HepG2 (cell line): Measurements from ENCODE around the gene GNG7. TPM values are rescaled to one million over a fixed set of nuclear protein-coding genes. Genes with fewer than 3 reads are reported as not detected.

Experiments
- ARNTL ChIP-seq: sonication (generic); formaldehyde crosslinking; IDR thresholded peaks from 2 replicates; pipeline ENCODE4 v1.4.0; 2020; ENCODE audit warnings: mild to moderate bottlenecking, missing genetic modification reagents
- CEBPB ChIP-seq: IDR thresholded peaks from 2 replicates; pipeline ENCODE4 v1.6.1; 2011; ENCODE audit warnings: low read depth, low read length, improper control_type of control experiment, borderline replicate concordance
- ETV5 ChIP-seq: IDR thresholded peaks from 2 replicates; pipeline ENCODE4 v1.6.1; 2018; ENCODE audit warnings: missing biosample characterization, missing genetic modification reagents, inconsistent platforms, borderline replicate concordance
- MED1 ChIP-seq: sonication (generic); formaldehyde crosslinking; IDR thresholded peaks from 2 replicates; pipeline ENCODE4 v1.4.0; 2020; ENCODE audit warnings: missing genetic modification reagents
- PCBP2 ChIP-seq: fragments of 200-400 bp; formaldehyde crosslinking; optimal IDR thresholded peaks from 2 replicates; pipeline ENCODE3; 2018; ENCODE audit warnings: low read length, low read depth; ENCODE audit not compliant: poor library complexity, severe bottlenecking
- RBFOX2 ChIP-seq: fragments of 200-400 bp; formaldehyde crosslinking; IDR thresholded peaks from 2 replicates; pipeline ENCODE4 v1.6.1; 2017; ENCODE audit warnings: low read depth, mild to moderate bottlenecking, low read length
- SAFB2 ChIP-seq: sonication (generic); formaldehyde crosslinking; IDR thresholded peaks from 2 replicates; pipeline ENCODE4 v1.5.1; 2020; ENCODE audit warnings: missing genetic modification reagents, low read depth, mild to moderate bottlenecking, borderline replicate concordance
- SIN3A ChIP-seq: IDR thresholded peaks from 2 replicates; pipeline ENCODE4 v1.6.1; 2011; ENCODE audit warnings: low read depth, mild to moderate bottlenecking, control low read depth, low read length, borderline replicate concordance
- SMAD3 ChIP-seq: sonication (generic); formaldehyde crosslinking; IDR thresholded peaks from 2 replicates; pipeline ENCODE4 v1.4.0; 2020; ENCODE audit warnings: missing genetic modification reagents
- SOX13 ChIP-seq, 3 experiments: fragments of 450-650 bp in 1 of 3; sonication (generic) in 1 of 3; formaldehyde crosslinking in 1 of 3; IDR thresholded peaks in 2 of 3; conservative IDR thresholded peaks in 1 of 3; 2 replicates each; pipeline versions ENCODE4 v1.5.0 to v1.6.1; 2016 to 2020; ENCODE audit warnings: antibody characterized with exemption in 1 of 3, mild to moderate bottlenecking in 1 of 3, missing compliant biosample characterization in 1 of 3, missing genetic modification reagents in 1 of 3, moderate library complexity in 1 of 3
- SP140L ChIP-seq: sonication (generic); formaldehyde crosslinking; IDR thresholded peaks from 2 replicates; pipeline ENCODE4 v1.4.0; 2020; ENCODE audit warnings: missing genetic modification reagents, borderline replicate concordance
- SP5 ChIP-seq: IDR thresholded peaks from 2 replicates; pipeline ENCODE4 v1.6.1; 2016; ENCODE audit warnings: low read depth, borderline replicate concordance
- STAG1 ChIP-seq: sonication (generic); formaldehyde crosslinking; IDR thresholded peaks from 2 replicates; pipeline ENCODE4 v1.4.0; 2020; ENCODE audit warnings: missing genetic modification reagents
- TEAD3 ChIP-seq: optimal IDR thresholded peaks from 2 replicates; pipeline ENCODE3; 2016; ENCODE audit warnings: borderline replicate concordance
- ZIK1 ChIP-seq: sonication (generic); formaldehyde crosslinking; IDR thresholded peaks from 2 replicates; pipeline ENCODE4 v1.5.0; 2020; ENCODE audit warnings: mild to moderate bottlenecking, low read depth, missing genetic modification reagents, borderline replicate concordance
- ZNF207 ChIP-seq: fragments of 450-650 bp; IDR thresholded peaks from 2 replicates; pipeline ENCODE4 v1.6.1; 2016; ENCODE audit warnings: antibody characterized with exemption, borderline replicate concordance
- ZNF24 ChIP-seq: fragments of 450-650 bp; IDR thresholded peaks from 2 replicates; pipeline ENCODE4 v1.6.1; 2017; ENCODE audit warnings: antibody characterized with exemption, mild to moderate bottlenecking
- ZNF563 ChIP-seq: sonication (generic); formaldehyde crosslinking; IDR thresholded peaks from 2 replicates; pipeline ENCODE4 v1.8.0; 2022; ENCODE audit warnings: mild to moderate bottlenecking, moderate library complexity, missing genetic modification reagents
- ZNF616 ChIP-seq: sonication (generic); formaldehyde crosslinking; IDR thresholded peaks from 2 replicates; pipeline ENCODE4 v1.5.0; 2020; ENCODE audit warnings: low read depth, mild to moderate bottlenecking, missing genetic modification reagents
- ZNF629 ChIP-seq: sonication (generic); formaldehyde crosslinking; conservative IDR thresholded peaks from 2 replicates; pipeline ENCODE4 v1.5.0; 2020; ENCODE audit warnings: missing genetic modification reagents
- ZSCAN21 ChIP-seq: sonication (generic); formaldehyde crosslinking; IDR thresholded peaks from 2 replicates; pipeline ENCODE4 v1.8.0; 2022; ENCODE audit warnings: mild to moderate bottlenecking, missing genetic modification reagents, moderate library complexity, borderline replicate concordance
- polyA plus RNA-seq, 8 experiments: library from polyadenylated mRNA; depleted of rRNA in 3 of 8; stranded (reverse) in 7 of 8; unstranded in 1 of 8; fragments of >200 nt; fragmentation: Illumina TruSeq in 4 of 8; extraction: Trizol in 4 of 8; gene quantifications; 2 replicates each; pipeline versions ENCODE4 v1.2.1 to v1.2.3, GENCODE V29; 2011 to 2016; ENCODE audit warnings: low read depth in 4 of 8, missing spikeins in 1 of 8, mixed read lengths in 1 of 8; ENCODE audit not compliant: insufficient read depth in 1 of 8
- total RNA-seq, 5 experiments: library from RNA; depleted of rRNA; stranded (reverse); fragments of >200 nt; fragmentation: Illumina TruSeq; extraction: Trizol; gene quantifications; 2 replicates each; pipeline ENCODE4 v1.2.3, GENCODE V29; 2016; ENCODE audit warnings: low read depth in 1 of 5
- TF ChIP-seq, protein P1 (sequence below): IDR thresholded peaks from 2 replicates; pipeline ENCODE4 v1.6.1; 2012; ENCODE audit warnings: inconsistent platforms
- TF ChIP-seq, protein P2 (sequence below): sonication (generic); formaldehyde crosslinking; IDR thresholded peaks from 2 replicates; pipeline ENCODE4 v1.9.0; 2021; ENCODE audit warnings: missing genetic modification reagents, borderline replicate concordance
- TF ChIP-seq, protein P3 (sequence below): sonication (generic); formaldehyde crosslinking; IDR thresholded peaks from 2 replicates; pipeline ENCODE4 v1.5.0; 2020; ENCODE audit warnings: missing genetic modification reagents

Gene GNG7
- total and polyA plus RNA-seq, 2 of the 13 experiments (the other 11 are each of a cell fraction or from before 2014, with no cell fraction given), result 1.4 to 3.3 TPM

DNA sequence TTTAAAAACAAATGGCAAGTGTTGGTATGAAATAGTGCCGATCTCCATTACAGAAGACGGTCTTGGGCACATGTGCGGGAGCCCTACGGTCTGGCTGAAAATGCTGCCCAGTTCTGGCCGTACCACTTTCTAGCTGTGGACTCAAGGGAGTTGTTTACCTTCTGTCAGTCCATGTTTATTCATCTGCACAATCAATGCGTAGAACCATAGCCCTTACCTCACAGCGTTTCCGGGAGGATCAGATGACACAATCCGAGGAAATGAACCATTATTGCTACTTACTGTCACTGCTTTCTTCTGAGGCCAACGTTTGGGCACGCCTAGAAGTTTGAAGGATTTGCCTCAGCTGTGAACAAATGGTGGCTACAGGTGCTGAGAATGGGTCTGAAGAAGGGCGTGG is 195.4 kb downstream of the GNG7 start (continued):
- TF ChIP-seq SP5, result peak; percentile 57
- peak; percentile 92 for TF ChIP-seq CEBPB
- TF ChIP-seq SAFB2 (CRISPR knock-in tag), result no peak
- TF ChIP-seq, protein P1, sequence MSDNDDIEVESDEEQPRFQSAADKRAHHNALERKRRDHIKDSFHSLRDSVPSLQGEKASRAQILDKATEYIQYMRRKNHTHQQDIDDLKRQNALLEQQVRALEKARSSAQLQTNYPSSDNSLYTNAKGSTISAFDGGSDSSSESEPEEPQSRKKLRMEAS, result peak; percentile 75
- no peak for TF ChIP-seq ZSCAN21 (CRISPR knock-in tag)
- TF ChIP-seq ARNTL (CRISPR knock-in tag), result peak; percentile 56; the same call in 1 of the 2 replicates
- peak; percentile 79 for TF ChIP-seq TEAD3 (CRISPR knock-in tag)
- no peak for TF ChIP-seq ZNF563 (CRISPR knock-in tag)
- no peak for TF ChIP-seq ZNF616 (CRISPR knock-in tag)
- TF ChIP-seq, protein P2, sequence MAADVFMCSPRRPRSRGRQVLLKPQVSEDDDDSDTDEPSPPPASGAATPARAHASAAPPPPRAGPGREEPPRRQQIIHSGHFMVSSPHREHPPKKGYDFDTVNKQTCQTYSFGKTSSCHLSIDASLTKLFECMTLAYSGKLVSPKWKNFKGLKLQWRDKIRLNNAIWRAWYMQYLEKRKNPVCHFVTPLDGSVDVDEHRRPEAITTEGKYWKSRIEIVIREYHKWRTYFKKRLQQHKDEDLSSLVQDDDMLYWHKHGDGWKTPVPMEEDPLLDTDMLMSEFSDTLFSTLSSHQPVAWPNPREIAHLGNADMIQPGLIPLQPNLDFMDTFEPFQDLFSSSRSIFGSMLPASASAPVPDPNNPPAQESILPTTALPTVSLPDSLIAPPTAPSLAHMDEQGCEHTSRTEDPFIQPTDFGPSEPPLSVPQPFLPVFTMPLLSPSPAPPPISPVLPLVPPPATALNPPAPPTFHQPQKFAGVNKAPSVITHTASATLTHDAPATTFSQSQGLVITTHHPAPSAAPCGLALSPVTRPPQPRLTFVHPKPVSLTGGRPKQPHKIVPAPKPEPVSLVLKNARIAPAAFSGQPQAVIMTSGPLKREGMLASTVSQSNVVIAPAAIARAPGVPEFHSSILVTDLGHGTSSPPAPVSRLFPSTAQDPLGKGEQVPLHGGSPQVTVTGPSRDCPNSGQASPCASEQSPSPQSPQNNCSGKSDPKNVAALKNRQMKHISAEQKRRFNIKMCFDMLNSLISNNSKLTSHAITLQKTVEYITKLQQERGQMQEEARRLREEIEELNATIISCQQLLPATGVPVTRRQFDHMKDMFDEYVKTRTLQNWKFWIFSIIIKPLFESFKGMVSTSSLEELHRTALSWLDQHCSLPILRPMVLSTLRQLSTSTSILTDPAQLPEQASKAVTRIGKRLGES, result no peak
- TF ChIP-seq SOX13 (IDR thresholded peaks at IDR 0.05), result peak; percentile 74
- TF ChIP-seq SOX13 (CRISPR knock-in tag; conservative IDR thresholded peaks at IDR 0.05 in 1 of 2, IDR thresholded peaks at IDR 0.05 in 1 of 2), result peak in 1 of 2 experiments; percentile 88; a peak in 2 of 4 replicates
- TF ChIP-seq ZIK1 (CRISPR knock-in tag), result no peak
- TF ChIP-seq SMAD3 (CRISPR knock-in tag), result peak; percentile 57; the same call in 1 of the 2 replicates
- TF ChIP-seq SIN3A, result no peak
- peak; percentile 77 for TF ChIP-seq ZNF24
- TF ChIP-seq MED1, result peak; percentile 94
- no peak for TF ChIP-seq SP140L (CRISPR knock-in tag)
- no peak for TF ChIP-seq RBFOX2
- TF ChIP-seq ZNF207, result no peak
- TF ChIP-seq PCBP2, result no peak
- peak; percentile 98 for TF ChIP-seq ETV5 (CRISPR knock-in tag)
- TF ChIP-seq, protein P3, sequence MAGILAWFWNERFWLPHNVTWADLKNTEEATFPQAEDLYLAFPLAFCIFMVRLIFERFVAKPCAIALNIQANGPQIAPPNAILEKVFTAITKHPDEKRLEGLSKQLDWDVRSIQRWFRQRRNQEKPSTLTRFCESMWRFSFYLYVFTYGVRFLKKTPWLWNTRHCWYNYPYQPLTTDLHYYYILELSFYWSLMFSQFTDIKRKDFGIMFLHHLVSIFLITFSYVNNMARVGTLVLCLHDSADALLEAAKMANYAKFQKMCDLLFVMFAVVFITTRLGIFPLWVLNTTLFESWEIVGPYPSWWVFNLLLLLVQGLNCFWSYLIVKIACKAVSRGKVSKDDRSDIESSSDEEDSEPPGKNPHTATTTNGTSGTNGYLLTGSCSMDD, result no peak
- TF ChIP-seq STAG1 (CRISPR knock-in tag), result 0 out of 2 replicates have a peak, but pooled peaks have one; percentile 21
- no peak for TF ChIP-seq ZNF629 (CRISPR knock-in tag)
